Measurements from ENCODE around the gene EML1. TPM values are rescaled to one million over a fixed set of nuclear protein-coding genes. Genes with fewer than 3 reads are reported as not detected.

EML1 gene
- total and polyA plus RNA-seq, 2 experiments from 2014 or later, result 22.9 to 31.9 TPM

GRCh38 chr14:99755629-99756603 is 37.3 kb upstream of the EML1 start:
- WGBS (ENCODE audit: low lambda C conversion rate, missing lambda C conversion rate), result 84% methylated on average over 20 of the region's 21 CpGs
- TF ChIP-seq EZH2 (IDR thresholded peaks at IDR 0.05; ENCODE audit: borderline replicate concordance) (no peak), EZH2phosphoT487 (IDR thresholded peaks at IDR 0.05; ENCODE audit: low read depth, severe bottlenecking, unreplicated experiment) (no peak)
- TF ChIP-seq, protein P1, sequence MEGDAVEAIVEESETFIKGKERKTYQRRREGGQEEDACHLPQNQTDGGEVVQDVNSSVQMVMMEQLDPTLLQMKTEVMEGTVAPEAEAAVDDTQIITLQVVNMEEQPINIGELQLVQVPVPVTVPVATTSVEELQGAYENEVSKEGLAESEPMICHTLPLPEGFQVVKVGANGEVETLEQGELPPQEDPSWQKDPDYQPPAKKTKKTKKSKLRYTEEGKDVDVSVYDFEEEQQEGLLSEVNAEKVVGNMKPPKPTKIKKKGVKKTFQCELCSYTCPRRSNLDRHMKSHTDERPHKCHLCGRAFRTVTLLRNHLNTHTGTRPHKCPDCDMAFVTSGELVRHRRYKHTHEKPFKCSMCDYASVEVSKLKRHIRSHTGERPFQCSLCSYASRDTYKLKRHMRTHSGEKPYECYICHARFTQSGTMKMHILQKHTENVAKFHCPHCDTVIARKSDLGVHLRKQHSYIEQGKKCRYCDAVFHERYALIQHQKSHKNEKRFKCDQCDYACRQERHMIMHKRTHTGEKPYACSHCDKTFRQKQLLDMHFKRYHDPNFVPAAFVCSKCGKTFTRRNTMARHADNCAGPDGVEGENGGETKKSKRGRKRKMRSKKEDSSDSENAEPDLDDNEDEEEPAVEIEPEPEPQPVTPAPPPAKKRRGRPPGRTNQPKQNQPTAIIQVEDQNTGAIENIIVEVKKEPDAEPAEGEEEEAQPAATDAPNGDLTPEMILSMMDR (IDR thresholded peaks at IDR 0.05; ENCODE audit: poor library complexity), result no peak
- H3K9me3 ChIP-seq (ENCODE audit: low read depth), result no peaks in the 10 kb centered on the region
- peak; percentile 65 for DNase-seq (ENCODE audit: low spot score)
- no peaks in the 10 kb centered on the region for H3K27me3 ChIP-seq
- no peaks in the 10 kb centered on the region for H3K36me3 ChIP-seq (replicated peaks; ENCODE audit: insufficient read depth, low read depth)
- H3K27ac ChIP-seq, result no peak overlapping the region
- H2AFZ ChIP-seq, result no peak overlapping the region
- H3K4me1 ChIP-seq (ENCODE audit: insufficient read depth), result peaks cover 12% of the 10 kb centered on the region
- no peak overlapping the region for H3K4me3 ChIP-seq
- no peaks in the 10 kb centered on the region for H3K9me2 ChIP-seq (replicated peaks; ENCODE audit: insufficient read depth)
- no peaks in the 10 kb centered on the region for H4K20me1 ChIP-seq (ENCODE audit: insufficient read depth, poor library complexity, severe bottlenecking)
- H3K4me2 ChIP-seq, result no peak overlapping the region
- no peaks in the 10 kb centered on the region for H3K79me2 ChIP-seq

GRCh38 chr14:99756796-99757195 is 36.4 kb upstream of the EML1 start:
- 96% methylated on average over 21 of the region's 21 CpGs for WGBS (ENCODE audit: low lambda C conversion rate, missing lambda C conversion rate)
- no peak overlapping the region for H3K4me3 ChIP-seq
- no peaks in the 10 kb centered on the region for H3K27me3 ChIP-seq
- no peaks in the 10 kb centered on the region for H3K36me3 ChIP-seq (replicated peaks; ENCODE audit: insufficient read depth, low read depth)
- H3K4me1 ChIP-seq (ENCODE audit: insufficient read depth), result peaks cover 12% of the 10 kb centered on the region
- TF ChIP-seq EZH2phosphoT487 (IDR thresholded peaks at IDR 0.05; ENCODE audit: low read depth, severe bottlenecking, unreplicated experiment) (no peak), EZH2 (IDR thresholded peaks at IDR 0.05; ENCODE audit: borderline replicate concordance) (no peak)
- TF ChIP-seq, protein P1 (IDR thresholded peaks at IDR 0.05; ENCODE audit: poor library complexity), result no peak
- H3K27ac ChIP-seq, result no peak overlapping the region
- no peak overlapping the region for H2AFZ ChIP-seq
- no peaks in the 10 kb centered on the region for H4K20me1 ChIP-seq (ENCODE audit: insufficient read depth, poor library complexity, severe bottlenecking)
- no peak for DNase-seq (ENCODE audit: low spot score)
- H3K79me2 ChIP-seq, result no peaks in the 10 kb centered on the region
- no peaks in the 10 kb centered on the region for H3K9me3 ChIP-seq (ENCODE audit: low read depth)
- no peaks in the 10 kb centered on the region for H3K9me2 ChIP-seq (replicated peaks; ENCODE audit: insufficient read depth)
- no peak overlapping the region for H3K4me2 ChIP-seq

GRCh38 chr14:99757331-99758070 is 35.7 kb upstream of the EML1 start:
- no peak overlapping the region for H3K4me2 ChIP-seq

More at GRCh38 chr14:99757331-99758070, 35.7 kb upstream of the EML1 start:
- Histone ChIP-seq H3K9me3 (ENCODE audit: low read depth) (no peaks in the 10 kb centered on the region), H2AFZ (no peak overlapping the region), H3K79me2 (no peaks in the 10 kb centered on the region), H4K20me1 (ENCODE audit: insufficient read depth, poor library complexity, severe bottlenecking) (no peaks in the 10 kb centered on the region), H3K27ac (no peak overlapping the region), H3K4me1 (ENCODE audit: insufficient read depth) (peaks cover 5% of the 10 kb centered on the region), H3K9me2 (replicated peaks; ENCODE audit: insufficient read depth) (no peaks in the 10 kb centered on the region), H3K4me3 (no peak overlapping the region), H3K36me3 (replicated peaks; ENCODE audit: insufficient read depth, low read depth) (no peaks in the 10 kb centered on the region), H3K27me3 (no peaks in the 10 kb centered on the region)
- 85% methylated on average over 12 of the region's 12 CpGs for WGBS (ENCODE audit: low lambda C conversion rate, missing lambda C conversion rate)
- DNase-seq (ENCODE audit: low spot score), result no peak
- TF ChIP-seq, protein P1 (IDR thresholded peaks at IDR 0.05; ENCODE audit: poor library complexity), result no peak
- TF ChIP-seq EZH2 (IDR thresholded peaks at IDR 0.05; ENCODE audit: borderline replicate concordance) (no peak), EZH2phosphoT487 (IDR thresholded peaks at IDR 0.05; ENCODE audit: low read depth, severe bottlenecking, unreplicated experiment) (no peak)

Measured in hepatocyte (in vitro differentiated cells).